LNCaP clone FGC (cell line): ENCODE measurements around the gene NET1.

Experiments used
- DNase-seq: peaks from one replicate; pipeline ENCODE4 v3.0.0-alpha.2; 2011; ENCODE audit warnings: low read depth
- H3K4me3 ChIP-seq: 2 replicates; pipeline ENCODE4 v1.5.1; 2011; ENCODE audit warnings: mild to moderate bottlenecking, low read depth, low read length, control low read depth
- TF ChIP-seq, protein P1 (sequence below): IDR thresholded peaks from 2 replicates; pipeline ENCODE4 v1.5.1; 2012; ENCODE audit warnings: mild to moderate bottlenecking; ENCODE audit not compliant: control insufficient read depth, insufficient read depth; ENCODE audit errors: extremely low read depth

The NET1 gene

GRCh38 chr10:5387169-5387568 is 25.2 kb upstream of the NET1 start:
- no peak for DNase-seq
- H3K4me3 ChIP-seq = no peak overlapping the region
- TF ChIP-seq, protein P1, sequence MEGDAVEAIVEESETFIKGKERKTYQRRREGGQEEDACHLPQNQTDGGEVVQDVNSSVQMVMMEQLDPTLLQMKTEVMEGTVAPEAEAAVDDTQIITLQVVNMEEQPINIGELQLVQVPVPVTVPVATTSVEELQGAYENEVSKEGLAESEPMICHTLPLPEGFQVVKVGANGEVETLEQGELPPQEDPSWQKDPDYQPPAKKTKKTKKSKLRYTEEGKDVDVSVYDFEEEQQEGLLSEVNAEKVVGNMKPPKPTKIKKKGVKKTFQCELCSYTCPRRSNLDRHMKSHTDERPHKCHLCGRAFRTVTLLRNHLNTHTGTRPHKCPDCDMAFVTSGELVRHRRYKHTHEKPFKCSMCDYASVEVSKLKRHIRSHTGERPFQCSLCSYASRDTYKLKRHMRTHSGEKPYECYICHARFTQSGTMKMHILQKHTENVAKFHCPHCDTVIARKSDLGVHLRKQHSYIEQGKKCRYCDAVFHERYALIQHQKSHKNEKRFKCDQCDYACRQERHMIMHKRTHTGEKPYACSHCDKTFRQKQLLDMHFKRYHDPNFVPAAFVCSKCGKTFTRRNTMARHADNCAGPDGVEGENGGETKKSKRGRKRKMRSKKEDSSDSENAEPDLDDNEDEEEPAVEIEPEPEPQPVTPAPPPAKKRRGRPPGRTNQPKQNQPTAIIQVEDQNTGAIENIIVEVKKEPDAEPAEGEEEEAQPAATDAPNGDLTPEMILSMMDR = no peak

- H3K4me3 ChIP-seq = no peak overlapping the region
- TF ChIP-seq, protein P1 = no peak
- no peak for DNase-seq
Observed at GRCh38 chr10:5390607-5391205, 21.7 kb upstream of the NET1 start.

DNA sequence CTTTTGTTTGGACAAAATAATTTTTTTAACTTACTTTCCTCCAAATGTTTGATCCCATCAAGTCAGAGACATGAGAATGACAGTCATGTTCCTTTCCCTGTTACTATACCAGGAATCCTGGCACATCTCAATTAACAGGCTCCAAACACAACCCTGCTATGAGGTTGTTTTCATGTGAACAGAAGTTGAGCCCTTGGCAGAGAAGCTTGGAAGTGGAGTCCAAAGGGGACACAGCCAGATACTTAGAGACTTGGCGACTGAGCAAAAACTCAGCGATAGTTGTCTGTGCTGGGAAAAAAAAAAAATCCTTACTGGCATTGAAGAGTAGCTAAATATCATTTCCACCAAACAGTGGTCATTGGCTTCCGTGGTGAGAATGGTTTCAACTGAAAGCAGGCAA is 20.6 kb upstream of the NET1 start:
- DNase-seq = no peak
- TF ChIP-seq, protein P1 = no peak
- H3K4me3 ChIP-seq = no peak overlapping the region

DNA sequence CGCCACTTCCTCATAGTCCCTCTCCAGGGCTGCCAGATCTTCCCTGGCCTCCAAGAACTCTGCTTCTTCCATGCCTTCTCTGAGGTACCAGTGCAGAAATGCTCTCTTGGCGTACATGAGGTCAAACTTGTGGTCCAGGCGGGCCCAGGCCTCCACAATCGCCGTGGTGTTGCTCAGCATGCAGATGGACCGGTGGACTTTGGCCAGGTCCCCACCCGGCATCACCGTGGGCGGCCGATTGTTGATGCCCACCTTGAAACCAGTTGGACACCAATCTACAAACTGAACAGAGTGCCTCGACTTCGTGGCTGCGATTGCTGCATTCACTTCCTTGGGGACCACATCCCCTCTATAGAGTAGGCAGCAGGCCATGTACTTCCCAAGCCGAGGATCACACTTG is 18.8 kb upstream of the NET1 start:
- TF ChIP-seq, protein P1 = no peak
- no peak overlapping the region for H3K4me3 ChIP-seq
- DNase-seq = no peak

GRCh38 chr10:5395168-5395567 is 17.2 kb upstream of the NET1 start:
- no peak overlapping the region for H3K4me3 ChIP-seq
- DNase-seq = no peak
- TF ChIP-seq, protein P1 = no peak

DNA sequence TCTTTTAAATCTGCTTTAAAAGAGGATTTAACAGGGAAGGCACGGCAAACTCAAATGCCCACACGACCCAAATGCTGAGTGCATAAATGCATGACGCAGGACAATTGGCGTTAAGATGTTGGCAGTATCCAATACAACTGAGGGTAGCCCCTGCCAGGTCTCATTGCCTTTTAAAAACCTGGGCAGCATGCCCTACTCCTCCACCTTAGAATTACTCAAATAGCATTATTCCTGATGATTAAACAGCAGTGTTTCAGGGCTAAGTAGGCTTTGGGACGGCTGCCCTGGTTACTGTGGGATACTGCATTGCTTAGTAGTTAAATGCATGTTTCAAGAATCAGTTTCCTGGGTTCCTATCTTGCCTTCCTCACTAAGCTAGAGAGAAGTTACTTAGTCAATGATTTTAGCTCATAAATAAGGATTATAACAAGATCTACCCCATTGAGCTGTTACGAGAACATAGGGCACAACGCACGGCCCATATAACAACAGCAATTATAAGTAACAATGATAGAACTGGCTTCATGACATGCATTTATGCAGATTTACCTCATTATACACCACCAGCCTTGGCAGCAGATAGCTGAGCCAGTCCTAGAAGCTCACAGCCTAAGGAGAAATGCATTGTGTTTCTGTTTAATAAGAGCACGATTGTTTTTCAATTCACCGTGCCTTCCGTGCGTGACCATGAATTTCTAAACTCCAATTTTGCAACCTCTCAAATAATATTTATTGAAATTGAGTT is 15.6 kb upstream of the NET1 start:
- no peak for DNase-seq
- no peak overlapping the region for H3K4me3 ChIP-seq
- TF ChIP-seq, protein P1 = no peak
